GM23338 (cell line): ENCODE results near the gene ODF4.

Experiments used
- ETS1 ChIP-seq: IDR thresholded peaks from 2 replicates; pipeline ENCODE4 v1.6.1; 2016; ENCODE audit warnings: antibody characterized with exemption
- EZH2 ChIP-seq: fragments of 200-600 bp; sonication (generic); IDR thresholded peaks from one replicate; pipeline ENCODE4 v1.8.0; 2017; ENCODE audit warnings: antibody characterized with exemption, mild to moderate bottlenecking, low read depth; ENCODE audit not compliant: unreplicated experiment
- EZH2phosphoT487 ChIP-seq: fragments of 200-600 bp; sonication (generic); IDR thresholded peaks from one replicate; pipeline ENCODE4 v1.8.1; 2018; ENCODE audit warnings: antibody characterized with exemption; ENCODE audit not compliant: unreplicated experiment
- POLR2AphosphoS5 ChIP-seq: IDR thresholded peaks from 2 replicates; pipeline ENCODE4 v1.6.1; 2016; ENCODE audit warnings: antibody characterized with exemption, low read depth
- TF ChIP-seq, protein P1 (sequence below), 2 experiments: fragments of 200-600 bp in 1 of 2; sonication (generic) in 1 of 2; conservative IDR thresholded peaks; 2 replicates each; pipeline versions ENCODE4 v1.5.1 to v1.6.1; 2016 to 2017; ENCODE audit warnings: antibody characterized with exemption in 2 of 2, low read depth in 2 of 2, mild to moderate bottlenecking in 2 of 2, moderate library complexity in 1 of 2

DNA sequence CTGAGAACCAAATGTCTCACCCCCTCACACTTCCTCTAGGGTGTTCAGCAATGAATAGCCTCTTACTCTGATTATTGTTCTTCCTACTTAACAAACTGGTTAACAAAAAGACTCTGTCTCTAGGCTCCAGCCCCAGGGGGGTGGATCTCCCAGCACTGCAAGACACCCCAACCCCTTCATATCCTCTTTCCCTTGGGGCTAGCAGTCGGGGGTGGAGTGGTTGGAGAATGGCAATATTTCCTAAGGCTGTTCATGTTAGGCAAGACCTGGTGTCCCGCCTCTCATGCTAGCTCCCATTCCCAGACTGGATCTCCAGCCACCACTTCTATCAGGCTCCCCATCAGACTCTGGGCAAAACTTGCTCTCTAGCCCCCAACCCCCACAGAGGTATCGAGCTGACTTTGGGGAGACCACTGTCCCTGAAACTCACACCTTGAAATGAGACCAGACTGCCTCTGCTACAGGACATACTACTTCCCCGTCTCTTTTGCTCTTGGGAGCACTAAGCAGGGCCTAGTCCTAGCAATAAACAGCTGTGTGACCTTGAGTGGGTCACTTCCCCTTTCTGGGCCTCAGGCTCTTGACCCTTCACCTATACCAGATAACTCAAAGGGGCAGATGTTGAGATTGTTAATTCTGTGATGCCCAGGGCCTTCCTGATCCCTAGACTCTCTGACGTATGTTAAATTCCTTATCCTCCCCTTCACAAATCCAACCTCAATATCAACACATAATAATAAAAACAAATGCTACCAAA lies 46.8 kb upstream of the ODF4 start:
- TF ChIP-seq, protein P1, sequence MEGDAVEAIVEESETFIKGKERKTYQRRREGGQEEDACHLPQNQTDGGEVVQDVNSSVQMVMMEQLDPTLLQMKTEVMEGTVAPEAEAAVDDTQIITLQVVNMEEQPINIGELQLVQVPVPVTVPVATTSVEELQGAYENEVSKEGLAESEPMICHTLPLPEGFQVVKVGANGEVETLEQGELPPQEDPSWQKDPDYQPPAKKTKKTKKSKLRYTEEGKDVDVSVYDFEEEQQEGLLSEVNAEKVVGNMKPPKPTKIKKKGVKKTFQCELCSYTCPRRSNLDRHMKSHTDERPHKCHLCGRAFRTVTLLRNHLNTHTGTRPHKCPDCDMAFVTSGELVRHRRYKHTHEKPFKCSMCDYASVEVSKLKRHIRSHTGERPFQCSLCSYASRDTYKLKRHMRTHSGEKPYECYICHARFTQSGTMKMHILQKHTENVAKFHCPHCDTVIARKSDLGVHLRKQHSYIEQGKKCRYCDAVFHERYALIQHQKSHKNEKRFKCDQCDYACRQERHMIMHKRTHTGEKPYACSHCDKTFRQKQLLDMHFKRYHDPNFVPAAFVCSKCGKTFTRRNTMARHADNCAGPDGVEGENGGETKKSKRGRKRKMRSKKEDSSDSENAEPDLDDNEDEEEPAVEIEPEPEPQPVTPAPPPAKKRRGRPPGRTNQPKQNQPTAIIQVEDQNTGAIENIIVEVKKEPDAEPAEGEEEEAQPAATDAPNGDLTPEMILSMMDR (conservative IDR thresholded peaks at IDR 0.05; ENCODE audit: low read depth in 2 of 2), result no peak
- TF ChIP-seq EZH2phosphoT487, result no peak
- TF ChIP-seq ETS1, result no peak
- TF ChIP-seq POLR2AphosphoS5, result no peak
- TF ChIP-seq EZH2, result no peak
